ENCODE data around the gene ADD2. TPM values are rescaled to one million over a fixed set of nuclear protein-coding genes. Genes with fewer than 3 reads are reported as not detected.

The ADD2 gene
- total RNA-seq, 2 donors from 2014 or later = 0.41 to 1.6 TPM

- no peak for ATAC-seq (ENCODE audit: insufficient number of reproducible peaks, low FRiP score, low read depth)
- H3K4me1 ChIP-seq (ENCODE audit: control insufficient read depth in 1 of 2, low read depth in 2 of 2) = no peaks in the 10 kb centered on the region
- TF ChIP-seq, protein P1, sequence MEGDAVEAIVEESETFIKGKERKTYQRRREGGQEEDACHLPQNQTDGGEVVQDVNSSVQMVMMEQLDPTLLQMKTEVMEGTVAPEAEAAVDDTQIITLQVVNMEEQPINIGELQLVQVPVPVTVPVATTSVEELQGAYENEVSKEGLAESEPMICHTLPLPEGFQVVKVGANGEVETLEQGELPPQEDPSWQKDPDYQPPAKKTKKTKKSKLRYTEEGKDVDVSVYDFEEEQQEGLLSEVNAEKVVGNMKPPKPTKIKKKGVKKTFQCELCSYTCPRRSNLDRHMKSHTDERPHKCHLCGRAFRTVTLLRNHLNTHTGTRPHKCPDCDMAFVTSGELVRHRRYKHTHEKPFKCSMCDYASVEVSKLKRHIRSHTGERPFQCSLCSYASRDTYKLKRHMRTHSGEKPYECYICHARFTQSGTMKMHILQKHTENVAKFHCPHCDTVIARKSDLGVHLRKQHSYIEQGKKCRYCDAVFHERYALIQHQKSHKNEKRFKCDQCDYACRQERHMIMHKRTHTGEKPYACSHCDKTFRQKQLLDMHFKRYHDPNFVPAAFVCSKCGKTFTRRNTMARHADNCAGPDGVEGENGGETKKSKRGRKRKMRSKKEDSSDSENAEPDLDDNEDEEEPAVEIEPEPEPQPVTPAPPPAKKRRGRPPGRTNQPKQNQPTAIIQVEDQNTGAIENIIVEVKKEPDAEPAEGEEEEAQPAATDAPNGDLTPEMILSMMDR (IDR thresholded peaks at IDR 0.05) = no peak
- H3K27ac ChIP-seq = no peak overlapping the region
- H3K27me3 ChIP-seq (replicated peaks; ENCODE audit: insufficient read depth) = no peaks in the 10 kb centered on the region
- no peaks in the 10 kb centered on the region for H3K36me3 ChIP-seq
- no peak for DNase-seq (ENCODE audit: low spot score)
- H3K4me3 ChIP-seq = no peak overlapping the region
- H3K9me3 ChIP-seq = no peaks in the 10 kb centered on the region
Measured at GRCh38 chr2:70706026-70706795, 61.8 kb downstream of the ADD2 start.

DNA sequence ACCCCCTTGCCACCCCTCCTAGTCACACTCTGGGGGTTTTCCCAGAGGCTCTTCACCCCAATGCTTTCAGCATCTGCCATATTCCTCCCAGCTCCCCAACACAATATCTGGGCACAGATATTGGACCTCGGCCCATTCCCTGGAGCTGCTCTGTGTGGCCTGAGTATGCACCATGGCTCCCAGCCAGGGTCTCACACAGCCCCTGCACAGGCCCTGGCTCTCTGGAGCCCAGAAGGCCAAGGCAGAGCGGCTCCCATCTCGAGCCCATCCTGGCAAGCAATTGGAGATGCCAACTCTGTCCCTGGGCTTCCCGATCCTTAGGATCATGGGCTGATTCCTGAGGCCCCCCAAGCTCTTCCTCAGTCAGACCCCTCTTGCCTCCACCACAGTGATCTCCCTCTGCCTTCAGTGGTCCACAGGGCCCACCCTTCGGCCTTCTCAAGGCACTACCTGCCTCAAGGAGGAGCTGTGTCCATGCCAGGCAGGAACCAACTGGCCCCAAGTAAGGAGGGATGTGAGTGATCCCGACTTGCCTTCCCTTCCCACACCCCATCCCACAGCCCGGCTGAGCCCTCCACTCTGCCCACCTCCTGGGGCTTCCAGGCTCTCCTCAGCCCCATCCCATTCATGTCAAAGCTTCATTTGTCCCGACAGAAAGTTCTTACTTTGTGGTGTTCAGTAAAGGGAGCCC, 62.7 kb downstream of the ADD2 start:
- no peak overlapping the region for H3K4me3 ChIP-seq
- H3K27me3 ChIP-seq (replicated peaks; ENCODE audit: insufficient read depth) = no peaks in the 10 kb centered on the region
- H3K4me1 ChIP-seq (ENCODE audit: control insufficient read depth in 1 of 2, low read depth in 2 of 2) = no peaks in the 10 kb centered on the region
- ATAC-seq (ENCODE audit: insufficient number of reproducible peaks, low FRiP score, low read depth) (no peak), DNase-seq (ENCODE audit: low spot score) (no peak)
- TF ChIP-seq, protein P1 (IDR thresholded peaks at IDR 0.05) = no peak
- no peaks in the 10 kb centered on the region for H3K36me3 ChIP-seq
- H3K27ac ChIP-seq = no peak overlapping the region
- no peaks in the 10 kb centered on the region for H3K9me3 ChIP-seq

DNA sequence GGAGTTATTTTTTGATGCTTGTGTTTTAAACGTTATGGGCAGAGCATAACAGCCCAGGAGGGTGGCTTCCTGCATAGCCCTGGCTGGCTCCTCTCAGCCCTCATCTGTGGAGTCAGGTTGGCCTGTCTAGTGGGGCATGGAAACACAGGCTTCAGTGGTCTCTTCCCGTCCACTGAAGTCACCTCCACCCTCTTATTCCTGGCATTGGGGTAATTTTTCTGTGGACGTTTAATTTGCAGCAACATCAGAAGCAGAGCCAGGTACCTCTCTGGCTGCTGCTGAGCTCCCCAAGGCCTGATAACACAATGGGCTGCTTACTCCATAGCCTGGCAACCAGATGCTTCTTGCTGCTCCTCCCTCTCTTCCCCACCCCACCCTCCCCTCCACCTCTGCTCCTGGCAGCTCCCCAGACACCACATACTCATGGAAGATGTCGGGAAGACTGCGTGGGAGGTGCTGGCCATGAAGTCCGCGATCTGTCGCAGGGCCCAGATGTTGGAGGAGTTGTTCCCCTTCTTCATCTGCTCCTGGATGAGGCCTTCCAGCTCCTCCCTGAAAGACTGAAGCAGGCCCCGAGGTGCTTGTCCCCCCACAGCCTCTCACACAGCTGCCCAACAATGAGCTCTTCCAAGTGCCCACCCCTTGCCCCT, 64.0 kb downstream of the ADD2 start:
- H3K27ac ChIP-seq = no peak overlapping the region
- H3K4me1 ChIP-seq (ENCODE audit: control insufficient read depth in 1 of 2, low read depth in 2 of 2) = no peaks in the 10 kb centered on the region
- DNase-seq (ENCODE audit: low spot score) = no peak
- no peak overlapping the region for H3K4me3 ChIP-seq
- no peaks in the 10 kb centered on the region for H3K36me3 ChIP-seq
- ATAC-seq (ENCODE audit: insufficient number of reproducible peaks, low FRiP score, low read depth) = no peak
- H3K27me3 ChIP-seq (replicated peaks; ENCODE audit: insufficient read depth) = no peaks in the 10 kb centered on the region
- H3K9me3 ChIP-seq = no peaks in the 10 kb centered on the region
- TF ChIP-seq, protein P1 (IDR thresholded peaks at IDR 0.05) = no peak

GRCh38 chr2:70702711-70703395, 65.1 kb downstream of the ADD2 start:
- no peak for ATAC-seq (ENCODE audit: insufficient number of reproducible peaks, low FRiP score, low read depth)
- no peak for DNase-seq (ENCODE audit: low spot score)
- H3K9me3 ChIP-seq = no peaks in the 10 kb centered on the region

More at GRCh38 chr2:70702711-70703395, 65.1 kb downstream of the ADD2 start:
- no peak overlapping the region for H3K27ac ChIP-seq
- TF ChIP-seq, protein P1 (IDR thresholded peaks at IDR 0.05) = no peak
- H3K4me3 ChIP-seq = no peak overlapping the region
- H3K4me1 ChIP-seq (ENCODE audit: control insufficient read depth in 1 of 2, low read depth in 2 of 2) = no peaks in the 10 kb centered on the region
- no peaks in the 10 kb centered on the region for H3K27me3 ChIP-seq (replicated peaks; ENCODE audit: insufficient read depth)
- no peaks in the 10 kb centered on the region for H3K36me3 ChIP-seq

Data from thoracic aorta (tissue), 2 donors.